ENCODE data around the gene CCL17.
A peak's percentile ranks its signal among the peaks of the same experiment; 100 is the strongest.
"Not testable (repeated sequence)": the region's sequence is repeated elsewhere in the genome, so short reads cannot be mapped to it uniquely, and the experiment has no call there.

CCL17 gene

DNA sequence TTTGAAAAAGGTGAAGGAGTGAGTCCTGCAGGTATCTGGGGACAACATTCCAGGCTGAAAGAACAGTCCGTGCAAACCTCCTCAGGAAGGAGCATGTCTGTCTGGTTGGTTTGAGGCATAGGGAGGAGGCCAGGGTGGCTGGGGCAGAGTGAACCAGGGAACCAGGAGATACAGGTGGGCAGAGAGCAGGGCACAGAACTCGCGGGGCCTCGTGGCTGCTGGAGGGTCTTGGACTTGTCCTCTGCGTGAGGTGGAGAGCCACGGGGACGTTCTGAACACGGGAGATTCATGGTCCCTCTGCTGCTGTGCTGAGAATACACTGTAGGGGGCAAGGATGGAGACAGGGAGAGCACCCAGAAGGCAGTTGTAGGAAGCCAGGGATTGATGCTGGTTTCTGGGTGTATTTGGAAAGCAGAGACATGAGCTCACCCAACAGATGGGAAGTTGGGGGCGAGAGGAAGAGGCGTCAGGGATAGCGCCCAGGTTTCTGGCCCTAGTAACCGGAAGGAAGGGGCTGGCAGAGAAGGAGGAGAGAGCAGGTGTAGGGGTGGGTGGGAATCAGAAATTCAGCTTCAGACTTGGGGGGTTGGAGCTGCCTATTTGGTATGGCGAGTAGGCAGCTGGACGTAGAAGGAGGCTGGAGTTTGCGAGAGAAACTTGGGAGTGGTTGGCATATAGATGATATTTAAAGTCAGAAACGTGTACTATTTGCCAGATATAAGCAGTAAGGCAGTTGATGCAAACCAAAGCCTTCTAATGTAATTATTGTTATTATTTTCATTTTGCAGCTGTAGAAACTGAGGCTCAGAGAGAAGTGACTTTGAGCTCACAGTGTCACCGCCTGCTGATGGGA lies at the start of gene CCL17:
Gene CCL17 (plus strand): TSS at position 803 of the 853 bp plus-strand sequence. CDS start 9,166 bp downstream, outside the sequence.
- no peak for DNase-seq (ENCODE audit: low spot score)

DNA sequence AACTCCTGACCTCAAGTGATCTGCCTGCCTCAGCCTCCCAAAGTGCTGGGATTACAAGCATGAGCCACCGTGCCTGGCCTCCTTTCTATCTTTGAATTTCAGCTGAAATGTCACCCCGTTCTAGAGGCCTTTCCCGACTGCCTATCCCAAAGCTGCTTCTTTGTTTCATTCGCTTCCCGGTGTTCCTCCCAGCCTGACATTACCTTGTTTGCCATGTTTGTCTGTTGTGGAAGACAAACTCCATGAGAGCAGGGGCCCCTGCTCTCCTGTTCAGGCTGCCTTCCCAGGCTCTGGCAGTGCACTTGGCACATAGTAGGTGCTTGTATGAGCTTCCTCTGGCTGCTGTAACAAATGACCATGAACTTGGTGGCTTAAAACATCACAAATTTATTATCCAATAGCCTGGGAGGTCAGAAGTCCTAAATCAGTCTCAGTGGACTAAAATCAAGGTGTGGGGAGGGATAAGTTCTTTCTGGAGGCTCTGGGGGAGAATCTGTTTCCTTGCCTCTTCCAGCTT lies 48.6 kb upstream of the CCL17 start:
- DNase-seq (ENCODE audit: low spot score), result no peak

DNA sequence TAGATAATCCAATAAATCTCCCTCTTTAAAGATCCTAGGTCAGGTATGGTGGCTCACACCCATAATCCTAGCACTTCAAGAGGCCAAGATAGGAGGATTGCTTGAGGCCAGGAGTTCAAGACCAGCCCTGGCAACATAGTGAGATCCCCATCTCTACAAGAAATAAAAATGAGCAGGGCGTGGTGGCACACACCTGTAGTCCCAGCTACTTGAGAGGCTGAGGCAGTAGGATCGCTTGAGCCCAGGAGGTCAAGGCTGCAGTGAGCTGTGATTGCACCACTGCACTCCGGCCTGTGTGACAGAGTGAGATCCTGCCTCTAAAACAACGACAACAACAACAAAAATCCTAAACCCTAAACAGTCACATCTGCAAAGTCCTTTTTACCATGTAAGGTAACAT lies 48.0 kb upstream of the CCL17 start:
- DNase-seq (ENCODE audit: low spot score), result no peak

DNA sequence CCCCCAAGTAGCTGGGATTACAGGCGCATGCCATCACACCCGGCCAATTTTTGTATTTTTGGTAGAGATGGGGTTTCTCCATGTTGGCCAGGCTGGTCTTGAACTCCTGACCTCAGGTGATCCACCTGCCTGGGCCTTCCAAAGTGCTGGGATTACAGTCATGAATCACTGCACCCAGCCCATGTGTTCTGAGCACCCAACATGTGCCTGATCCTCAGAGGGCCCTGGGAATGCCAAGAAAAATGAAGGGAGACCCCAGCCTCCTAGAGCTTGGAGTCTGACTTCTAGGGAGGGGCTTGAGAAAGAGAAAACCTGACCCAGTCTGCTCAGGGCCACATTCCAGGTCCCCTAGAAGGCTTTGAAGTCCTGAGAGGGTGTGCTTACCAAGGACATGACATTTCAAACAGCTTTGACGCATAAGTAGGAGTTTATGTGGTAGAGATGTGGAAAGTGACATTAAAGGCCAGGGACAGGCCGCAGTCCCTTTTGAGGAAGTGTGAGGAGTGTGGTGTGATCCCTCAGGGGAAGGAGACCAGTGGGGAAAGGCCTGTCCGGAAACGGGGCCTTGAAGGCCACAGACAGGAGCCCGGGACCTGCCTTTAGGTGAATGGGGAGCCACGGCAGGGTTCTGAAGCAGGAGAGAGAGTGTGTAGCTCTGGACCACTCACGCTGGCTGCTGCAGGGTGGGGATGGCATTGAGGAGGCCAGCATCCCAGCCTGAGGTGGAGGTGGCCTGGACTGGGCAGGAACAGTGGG lies 47.1 kb upstream of the CCL17 start:
- DNase-seq (ENCODE audit: low spot score), result no peak

DNA sequence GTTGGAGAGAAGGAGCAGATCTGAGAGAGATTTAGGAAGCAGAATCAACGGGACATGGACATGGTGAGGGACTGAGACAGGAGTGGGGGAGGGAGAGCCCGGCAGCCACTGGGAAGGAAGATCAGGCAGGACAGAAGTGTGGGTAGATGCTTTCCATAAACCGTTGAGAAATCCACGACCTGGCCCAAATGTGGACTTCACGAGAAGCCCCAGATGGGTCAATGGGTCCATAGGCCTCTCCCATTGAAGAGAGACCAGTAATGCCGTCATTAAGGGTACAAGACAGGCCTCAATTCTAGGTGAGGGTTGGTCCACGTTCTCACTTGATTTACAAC lies 46.5 kb upstream of the CCL17 start:
- DNase-seq (ENCODE audit: low spot score), result no peak

DNA sequence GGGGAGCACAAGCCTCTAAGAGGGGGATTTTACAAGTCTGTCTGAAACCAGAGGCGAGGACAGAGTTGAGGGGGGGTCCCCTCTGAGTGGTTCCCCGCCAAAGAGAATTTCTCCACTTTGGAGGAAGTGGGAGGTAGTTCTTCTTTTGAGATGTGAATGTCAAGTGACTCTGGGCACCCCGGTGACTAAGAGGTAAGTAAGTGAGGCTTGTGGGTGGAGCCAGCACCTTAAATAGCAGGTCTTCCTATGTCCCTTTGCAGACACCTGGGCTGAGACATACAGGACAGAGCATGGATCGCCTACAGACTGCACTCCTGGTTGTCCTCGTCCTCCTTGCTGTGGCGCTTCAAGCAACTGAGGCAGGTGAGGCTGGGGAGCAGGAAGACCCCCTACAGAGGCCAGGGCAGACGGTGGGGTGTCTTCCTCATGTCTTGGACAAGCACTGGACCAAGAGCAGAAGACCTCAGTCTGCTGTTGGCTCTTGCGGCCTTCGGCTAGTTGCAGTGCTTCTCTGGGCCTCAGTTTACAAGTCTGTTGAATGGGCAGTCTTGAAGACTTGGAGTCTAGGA lies 46.0 kb upstream of the CCL17 start, which contains the start of gene CCL22:
Gene CCL22 (plus strand): TSS at position 257 of the 569 bp plus-strand sequence. CDS start 34 bp downstream, at position 291.
- DNase-seq (ENCODE audit: low spot score), result peak; percentile 48

DNA sequence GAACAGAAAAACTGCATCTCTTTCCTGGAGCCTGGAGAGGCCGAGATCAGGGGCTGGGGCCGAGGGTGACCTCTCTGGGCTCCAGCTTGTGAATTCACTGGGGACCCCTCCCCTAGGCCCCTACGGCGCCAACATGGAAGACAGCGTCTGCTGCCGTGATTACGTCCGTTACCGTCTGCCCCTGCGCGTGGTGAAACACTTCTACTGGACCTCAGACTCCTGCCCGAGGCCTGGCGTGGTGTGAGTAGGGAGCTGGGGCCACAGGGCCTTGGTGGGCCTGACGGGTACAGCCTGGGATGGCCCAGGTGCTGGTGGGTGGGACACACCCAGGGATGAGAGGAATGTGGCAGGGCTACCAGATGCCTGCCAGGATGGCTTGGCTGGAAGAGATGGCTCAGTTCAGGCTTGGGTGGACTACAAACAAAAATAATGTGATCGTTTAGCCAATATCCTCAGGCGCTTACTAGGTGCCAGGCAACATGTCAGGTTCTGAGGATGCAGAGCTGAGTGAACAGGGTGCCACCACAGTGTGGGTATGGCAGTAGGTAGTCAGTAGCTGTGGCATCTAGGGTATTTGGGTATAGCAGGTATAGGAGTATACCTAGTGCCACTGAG lies 44.1 kb upstream of the CCL17 start:
- DNase-seq (ENCODE audit: low spot score), result no peak

DNA sequence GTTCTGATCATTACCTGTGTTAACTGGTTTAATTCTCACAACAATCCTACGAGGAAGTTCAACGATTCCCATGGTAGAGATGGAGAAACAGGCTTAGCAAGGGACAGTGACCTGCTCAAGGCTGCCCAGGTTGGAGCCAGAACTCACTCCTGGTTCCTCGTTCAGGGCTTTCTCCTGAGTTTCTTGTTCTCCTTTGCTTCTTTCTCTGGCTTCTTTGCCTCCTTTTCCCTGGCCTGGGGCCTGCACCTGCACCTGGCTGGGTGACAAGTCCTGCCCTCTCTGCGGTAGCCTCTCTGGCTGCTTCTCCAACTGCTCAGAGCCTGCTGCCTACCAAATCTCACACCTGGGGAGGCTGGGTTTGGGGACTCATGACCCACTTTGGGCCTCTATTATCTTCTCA lies 43.2 kb upstream of the CCL17 start:
- no peak for DNase-seq (ENCODE audit: low spot score)

DNA sequence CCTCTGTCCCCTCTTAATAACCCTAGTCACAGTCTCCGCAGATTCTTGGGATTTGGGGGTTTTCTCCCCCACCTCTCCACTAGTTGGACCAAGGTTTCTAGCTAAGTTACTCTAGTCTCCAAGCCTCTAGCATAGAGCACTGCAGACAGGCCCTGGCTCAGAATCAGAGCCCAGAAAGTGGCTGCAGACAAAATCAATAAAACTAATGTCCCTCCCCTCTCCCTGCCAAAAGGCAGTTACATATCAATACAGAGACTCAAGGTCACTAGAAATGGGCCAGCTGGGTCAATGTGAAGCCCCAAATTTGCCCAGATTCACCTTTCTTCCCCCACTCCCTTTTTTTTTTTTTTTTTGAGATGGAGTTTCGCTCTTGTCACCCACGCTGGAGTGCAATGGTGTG lies 40.4 kb upstream of the CCL17 start:
- DNase-seq (ENCODE audit: low spot score), result no peak

DNA sequence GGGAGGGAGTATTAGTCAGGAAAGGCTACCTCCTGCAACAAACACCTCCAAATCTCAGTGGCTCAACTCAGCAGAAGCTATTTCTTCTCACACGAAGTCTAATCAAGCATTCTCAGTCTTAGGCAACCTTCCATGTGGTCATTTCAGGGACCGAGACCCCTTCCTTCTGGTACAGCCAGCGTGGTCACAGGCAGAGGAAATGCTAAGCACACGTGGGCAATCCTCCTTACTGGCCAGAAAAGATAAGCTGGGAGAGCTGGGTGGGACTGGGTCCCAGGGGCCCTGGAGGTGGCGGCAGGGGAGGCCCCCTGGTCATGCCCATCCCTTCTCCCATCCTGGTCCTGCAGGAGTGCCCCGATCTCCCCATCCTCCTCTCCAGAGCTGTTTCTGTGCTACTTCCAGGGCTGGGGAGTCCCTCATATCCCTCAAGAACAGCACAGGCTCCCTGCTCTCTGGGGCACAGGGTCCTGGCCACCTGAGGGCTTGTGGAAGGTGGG lies 38.0 kb upstream of the CCL17 start:
- no peak for DNase-seq (ENCODE audit: low spot score)

DNA sequence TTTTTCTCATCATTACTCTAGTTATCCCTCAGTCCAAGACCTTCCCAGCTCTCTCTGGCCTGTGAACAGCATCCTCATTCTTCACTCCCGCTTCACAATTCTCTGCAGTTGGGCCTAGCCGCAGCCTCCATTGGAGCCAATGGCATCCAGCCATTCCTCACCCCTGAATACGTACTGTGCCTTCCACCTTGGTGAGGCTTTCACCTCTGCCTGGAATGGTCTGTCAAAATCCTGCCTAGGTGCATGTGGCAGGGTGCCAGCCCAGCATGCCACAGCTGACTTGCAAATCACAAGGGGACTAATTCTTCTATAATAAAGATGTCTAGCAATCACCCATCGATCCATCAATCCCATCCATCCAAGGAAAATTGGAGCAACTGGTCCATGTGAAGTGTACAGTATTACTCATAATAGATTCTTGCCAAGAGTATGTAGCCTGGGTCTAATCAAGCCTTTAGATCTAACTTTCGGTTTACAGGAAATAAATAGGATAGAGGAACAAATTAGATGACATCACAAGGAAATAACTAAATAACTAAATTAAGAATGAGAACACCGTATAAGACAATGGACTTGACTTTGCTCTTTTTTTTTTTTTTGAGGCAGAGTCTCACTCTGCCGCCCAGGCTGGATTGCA lies 37.3 kb upstream of the CCL17 start:
- DNase-seq (ENCODE audit: low spot score), result peak; percentile 60

DNA sequence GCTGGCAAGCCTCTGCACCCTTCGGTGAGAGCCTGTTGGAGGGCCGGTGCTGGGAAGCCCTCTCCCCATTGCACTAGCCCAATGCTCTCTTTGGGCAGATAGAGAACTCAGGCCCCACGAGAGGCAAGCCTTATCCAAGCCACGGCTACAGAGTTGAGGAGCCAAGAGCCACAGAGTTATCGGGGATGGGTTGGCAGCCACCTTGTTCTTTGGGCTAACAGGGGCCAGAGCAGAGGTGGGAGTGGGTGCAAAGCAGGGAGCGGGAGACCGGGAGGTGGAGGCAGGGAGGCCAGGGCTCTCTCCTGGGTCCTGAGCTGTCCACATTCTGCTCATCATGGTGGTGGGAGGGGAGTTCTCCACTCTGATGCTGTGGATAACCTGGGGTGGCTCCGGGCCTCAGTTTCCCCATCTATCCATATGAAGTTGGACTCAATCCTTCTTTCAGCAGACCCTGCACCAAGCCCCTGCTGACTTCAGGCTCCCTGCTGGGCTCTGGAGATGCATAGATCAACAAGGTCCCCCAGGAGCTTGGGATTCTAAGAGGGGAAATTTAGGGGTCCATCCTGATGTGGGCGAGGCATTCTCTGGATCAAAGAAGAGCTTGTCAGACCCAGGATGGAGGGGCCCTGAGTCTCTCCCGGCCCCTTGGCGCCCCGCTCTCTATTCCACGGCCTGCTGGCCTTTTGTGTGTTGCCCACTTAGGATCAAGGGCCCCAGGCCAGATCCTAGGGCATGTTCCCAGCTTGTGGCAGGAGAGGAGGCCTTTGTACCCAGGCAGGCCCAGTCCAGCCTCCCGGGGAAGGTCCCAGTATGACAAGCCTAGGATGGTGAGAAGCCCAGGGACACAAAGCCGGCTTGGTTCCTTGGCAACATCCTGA lies 32.8 kb upstream of the CCL17 start:
- DNase-seq (ENCODE audit: low spot score), result no peak

DNA sequence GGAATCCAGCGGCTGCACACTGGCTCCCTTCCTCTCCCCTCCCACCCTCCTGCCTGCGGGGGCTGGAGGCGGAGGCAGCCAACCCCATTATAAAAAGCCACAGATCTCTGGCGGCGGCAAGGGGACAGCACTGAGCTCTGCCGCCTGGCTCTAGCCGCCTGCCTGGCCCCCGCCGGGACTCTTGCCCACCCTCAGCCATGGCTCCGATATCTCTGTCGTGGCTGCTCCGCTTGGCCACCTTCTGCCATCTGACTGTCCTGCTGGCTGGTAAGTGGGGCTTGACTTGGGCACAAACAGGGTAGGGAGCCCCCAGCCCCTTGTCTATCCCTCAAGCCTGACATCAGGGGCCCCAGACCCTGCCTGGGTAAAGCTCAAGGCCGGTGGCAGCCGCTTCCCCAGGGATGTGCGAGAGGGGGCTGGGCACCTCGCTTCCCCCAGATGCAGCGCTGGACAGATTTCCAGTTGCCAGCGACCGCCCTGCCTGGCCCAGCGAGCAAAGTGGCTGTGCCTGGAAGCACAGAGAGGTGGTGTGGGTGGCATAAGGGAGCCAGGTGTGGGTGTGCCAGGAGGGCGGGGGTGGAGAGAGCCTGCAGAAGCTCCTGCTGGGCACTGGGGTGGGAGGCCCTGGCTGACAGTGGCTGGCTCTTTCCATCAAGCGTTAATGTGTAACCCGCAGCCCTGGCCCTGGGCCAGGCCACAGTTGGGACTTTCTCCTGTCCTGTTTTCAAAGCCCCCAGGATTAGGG lies 32.0 kb upstream of the CCL17 start, which contains the start of gene CX3CL1:
Gene CX3CL1 (plus strand): TSS at position 119 of the 745 bp plus-strand sequence. CDS start 79 bp downstream, at position 198.
- DNase-seq (ENCODE audit: low spot score), result peak; percentile 87

DNA sequence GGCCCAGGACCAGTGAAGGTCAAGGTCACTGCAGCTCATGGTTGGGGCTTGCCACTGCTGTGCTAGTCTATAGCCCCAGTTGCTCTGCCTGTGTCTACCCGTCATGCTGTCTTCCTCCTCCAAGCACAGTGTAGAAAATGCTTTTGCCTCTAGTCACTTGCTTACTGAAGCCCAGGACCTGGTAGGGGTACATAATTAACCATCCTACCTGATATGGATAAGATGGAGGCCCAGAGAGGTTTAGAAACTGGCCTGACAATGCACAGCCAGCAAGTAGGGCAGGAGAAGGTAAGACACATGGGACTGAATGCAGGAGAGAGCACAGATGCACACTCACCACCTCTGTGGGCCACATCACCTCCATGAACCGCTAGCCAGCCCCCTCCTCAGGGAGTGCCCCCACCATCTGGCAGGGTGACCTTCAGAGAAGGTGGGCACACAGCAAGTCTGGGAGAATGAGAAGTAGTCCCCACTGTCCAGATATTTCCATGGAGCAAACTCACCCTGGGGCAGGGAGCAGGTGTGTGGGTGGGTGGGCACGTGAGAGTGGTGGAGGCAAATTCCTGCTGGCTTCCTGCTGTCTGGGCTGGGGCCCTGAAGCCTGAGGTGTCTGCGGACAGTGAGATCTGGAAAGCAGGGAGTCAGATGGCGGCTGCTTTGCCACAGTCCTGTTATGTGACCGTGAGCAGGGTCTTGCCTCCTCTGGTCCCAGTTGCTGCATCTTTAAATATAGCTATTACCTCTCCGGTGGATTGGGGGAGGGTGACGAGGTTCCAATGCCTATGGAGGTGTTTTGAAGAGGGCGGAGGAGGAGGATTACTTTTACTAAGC lies 31.2 kb upstream of the CCL17 start:
- DNase-seq (ENCODE audit: low spot score), result peak; percentile 79

DNA sequence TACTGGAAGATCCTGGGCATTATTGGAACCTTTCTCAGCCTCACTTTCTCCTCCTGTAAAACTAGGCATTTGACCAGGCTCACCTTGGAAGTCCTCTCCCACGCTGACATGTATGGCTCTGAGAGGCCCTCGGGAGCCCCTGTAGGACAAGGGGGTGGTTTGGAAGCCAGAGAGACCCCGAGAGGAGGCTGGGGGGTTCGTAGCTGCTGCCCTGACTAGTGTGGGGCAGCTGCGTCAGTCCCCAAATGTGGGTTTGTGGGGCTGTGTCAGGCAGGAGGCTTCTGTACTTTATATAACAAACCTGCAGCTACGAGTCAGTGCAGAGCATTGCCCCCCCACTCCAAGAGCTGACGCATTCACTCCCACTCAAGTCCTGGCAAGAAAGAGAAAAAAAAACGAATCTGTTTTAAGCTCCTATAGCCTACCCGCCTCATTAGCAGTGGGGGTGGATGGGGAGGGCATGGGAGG lies 30.5 kb upstream of the CCL17 start:
- peak; percentile 43 for DNase-seq (ENCODE audit: low spot score)

DNA sequence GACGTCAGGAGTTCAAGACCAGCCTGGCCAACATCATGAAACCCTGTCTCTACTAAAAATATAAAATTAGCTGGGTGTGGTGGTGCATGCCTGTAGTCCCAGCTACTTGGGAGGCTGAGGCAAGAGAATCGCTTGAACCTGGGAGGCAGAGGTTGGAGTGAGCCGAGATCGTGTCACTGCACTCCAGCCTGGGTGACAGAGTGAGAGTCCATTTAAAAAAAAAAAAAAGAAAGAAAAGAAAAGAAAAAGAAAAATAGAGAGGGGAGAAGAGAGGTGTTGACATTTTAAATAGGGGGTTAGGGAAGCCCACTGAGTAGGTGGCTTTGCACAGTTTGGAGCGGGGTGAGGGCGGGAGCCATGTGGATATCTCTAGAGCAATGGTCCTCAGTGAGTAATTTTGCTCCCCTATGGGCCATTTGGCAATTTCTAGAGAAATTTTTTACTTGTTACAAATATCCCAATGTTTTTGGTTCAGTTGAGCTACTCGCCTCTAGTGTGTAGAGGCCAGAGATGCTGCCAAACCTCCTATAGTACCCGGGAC lies 29.6 kb upstream of the CCL17 start:
- not testable (repeated sequence) for DNase-seq (ENCODE audit: low spot score)

DNA sequence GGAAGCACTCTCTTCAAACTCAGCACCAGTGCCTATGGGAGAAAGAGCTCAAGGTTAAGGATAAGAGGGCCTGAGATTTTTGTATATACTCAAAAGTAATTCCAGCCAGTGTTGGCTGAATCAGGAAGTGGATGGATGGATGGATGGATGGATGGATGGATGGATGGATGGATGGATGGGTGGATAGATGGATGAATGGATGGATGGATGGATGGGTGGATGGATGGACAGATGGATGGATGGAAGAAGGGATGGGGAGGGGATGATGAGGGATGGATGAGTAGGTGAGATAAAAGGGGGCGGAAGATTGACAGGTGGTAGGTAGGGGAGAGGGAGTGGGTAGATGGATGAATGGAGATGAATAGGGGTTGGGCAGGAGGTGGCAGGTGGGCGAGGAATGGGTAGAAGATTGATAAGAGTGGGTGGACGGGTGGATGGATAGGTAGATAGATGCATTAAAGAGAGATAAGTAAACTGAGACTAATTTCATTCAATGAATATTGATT lies 28.2 kb upstream of the CCL17 start:
- DNase-seq (ENCODE audit: low spot score), result no peak

Data from kidney tubule cell (primary cell).